DND-41 (cell line): Measurements from ENCODE around the gene KLHDC7B.
A peak's percentile ranks its signal among the peaks of the same experiment; 100 is the strongest.

ENCODE experiments used
- ATAC-seq: fragments of 200-7000 bp; cut with Tn5 transposase; 3 replicates; pipeline ENCODE4 v1.9.1; 2021; ENCODE audit warnings: low read depth; ENCODE audit not compliant: insufficient read depth
- DNase-seq: peaks from one replicate; pipeline ENCODE4 v3.0.0-alpha.2; 2020
- H2AFZ ChIP-seq: 2 replicates; pipeline ENCODE4 v1.6.0; 2012; ENCODE audit warnings: low read depth, low read length
- H3K27ac ChIP-seq: 2 replicates; pipeline ENCODE4 v1.5.1; 2012; ENCODE audit warnings: low read length, inconsistent platforms
- H3K27me3 ChIP-seq: fragments of 200-600 bp; sonication (generic); 2 replicates; pipeline ENCODE4 v1.6.0; 2012; ENCODE audit warnings: low read length, mild to moderate bottlenecking, inconsistent platforms; ENCODE audit not compliant: insufficient read depth, poor library complexity
- H3K36me3 ChIP-seq: 2 replicates; pipeline ENCODE4 v1.5.1; 2012; ENCODE audit warnings: low read length, inconsistent platforms; ENCODE audit not compliant: insufficient read depth
- H3K4me1 ChIP-seq: 2 replicates; pipeline ENCODE4 v1.5.1; 2012; ENCODE audit warnings: mild to moderate bottlenecking, low read length; ENCODE audit not compliant: insufficient read depth
- H3K4me2 ChIP-seq: 2 replicates; pipeline ENCODE4 v1.6.0; 2012; ENCODE audit warnings: mild to moderate bottlenecking, moderate library complexity, low read length, inconsistent platforms; ENCODE audit not compliant: insufficient read depth
- H3K4me3 ChIP-seq, 2 experiments: fragments of 200-600 bp in 1 of 2; shearing (Covaris generic) in 1 of 2; 2 replicates each; pipeline ENCODE4 v1.5.1; 2012 to 2016; ENCODE audit warnings: inconsistent platforms in 2 of 2, low read length in 2 of 2, mild to moderate bottlenecking in 2 of 2, low read depth in 1 of 2, moderate library complexity in 1 of 2
- H3K79me2 ChIP-seq: 2 replicates; pipeline ENCODE4 v1.6.0; 2012; ENCODE audit warnings: low read length, inconsistent platforms; ENCODE audit not compliant: insufficient read depth
- H3K9ac ChIP-seq: 2 replicates; pipeline ENCODE4 v1.6.0; 2012; ENCODE audit warnings: low read depth, mild to moderate bottlenecking, inconsistent platforms, low read length, moderate library complexity
- H3K9me3 ChIP-seq: 2 replicates; pipeline ENCODE4 v1.5.1; 2012; ENCODE audit warnings: low read length, moderate library complexity, mild to moderate bottlenecking, inconsistent platforms; ENCODE audit not compliant: insufficient read depth, severe bottlenecking
- H4K20me1 ChIP-seq: 2 replicates; pipeline ENCODE4 v1.6.0; 2012; ENCODE audit warnings: low read length; ENCODE audit not compliant: insufficient read depth
- EZH2 ChIP-seq: IDR thresholded peaks from 3 replicates; pipeline ENCODE4 v1.6.1; 2012; ENCODE audit warnings: borderline replicate concordance, low read depth, mild to moderate bottlenecking, moderate library complexity, low read length, inconsistent platforms; ENCODE audit not compliant: severe bottlenecking
- TF ChIP-seq, protein P1 (sequence below): IDR thresholded peaks from 2 replicates; pipeline ENCODE4 v1.5.1; 2012; ENCODE audit warnings: borderline replicate concordance, low read length, moderate library complexity, mild to moderate bottlenecking; ENCODE audit not compliant: poor library complexity, severe bottlenecking; ENCODE audit errors: extremely low read depth

The KLHDC7B gene

DNA sequence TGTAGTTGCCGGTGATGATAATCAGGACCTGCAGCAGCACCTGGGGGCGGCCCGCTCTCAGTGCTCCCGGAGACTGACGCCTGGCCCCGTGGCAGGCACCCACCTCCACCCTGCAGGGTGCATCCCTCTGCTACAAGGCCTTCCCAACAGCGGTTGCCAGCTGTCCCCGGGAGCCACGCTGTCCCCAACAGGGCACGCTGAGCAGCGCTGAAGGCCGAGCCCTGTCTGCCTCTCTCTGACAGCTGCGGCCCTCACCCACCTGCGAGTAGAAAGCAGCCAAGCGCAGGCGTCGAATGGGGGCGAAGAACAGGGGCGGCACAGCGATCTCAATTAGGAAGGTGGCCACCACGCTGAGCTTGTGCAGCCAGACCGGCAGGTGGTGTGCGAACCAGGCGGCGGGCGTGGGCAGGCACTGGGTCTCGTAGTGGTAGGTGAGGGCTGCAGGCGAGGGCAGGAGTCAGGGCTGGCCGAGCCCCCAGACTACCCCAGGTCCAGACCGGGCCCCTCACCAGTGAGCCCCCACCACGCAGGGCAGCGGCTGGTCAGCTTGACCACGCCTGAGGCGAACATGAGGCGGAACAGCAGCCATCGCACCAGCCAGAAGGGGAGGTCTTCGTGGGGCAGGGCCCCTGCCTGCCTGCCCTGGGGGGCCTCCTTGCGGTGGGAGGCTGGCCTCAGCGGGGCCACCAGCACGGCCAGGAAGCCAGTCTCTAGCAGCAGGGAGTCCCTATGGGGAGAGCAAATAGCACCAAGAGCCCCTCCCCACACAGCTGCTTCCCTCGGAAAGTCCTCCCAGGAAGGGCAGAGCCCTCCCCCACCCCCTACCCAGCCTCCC, 39.7 kb upstream of the KLHDC7B start:
- peak overlapping the region; percentile 99 for H3K4me2 ChIP-seq
- ATAC-seq (no peak), DNase-seq (peak; percentile 30)
- peak overlapping the region; percentile 87 for H3K9ac ChIP-seq
- peak overlapping the region; percentile 97 for H3K27ac ChIP-seq
- H3K4me1 ChIP-seq: peaks cover 46% of the 10 kb centered on the region
- no peaks in the 10 kb centered on the region for H3K27me3 ChIP-seq
- no peaks in the 10 kb centered on the region for H3K9me3 ChIP-seq
- peaks cover 60% of the 10 kb centered on the region for H3K79me2 ChIP-seq
- H4K20me1 ChIP-seq: peaks cover 24% of the 10 kb centered on the region
- H3K36me3 ChIP-seq: peaks cover 48% of the 10 kb centered on the region
- H2AFZ ChIP-seq: no peak overlapping the region
- peak overlapping the region; percentile 93 to 98; a peak in 3 of 4 replicates for H3K4me3 ChIP-seq
- TF ChIP-seq, protein P1, sequence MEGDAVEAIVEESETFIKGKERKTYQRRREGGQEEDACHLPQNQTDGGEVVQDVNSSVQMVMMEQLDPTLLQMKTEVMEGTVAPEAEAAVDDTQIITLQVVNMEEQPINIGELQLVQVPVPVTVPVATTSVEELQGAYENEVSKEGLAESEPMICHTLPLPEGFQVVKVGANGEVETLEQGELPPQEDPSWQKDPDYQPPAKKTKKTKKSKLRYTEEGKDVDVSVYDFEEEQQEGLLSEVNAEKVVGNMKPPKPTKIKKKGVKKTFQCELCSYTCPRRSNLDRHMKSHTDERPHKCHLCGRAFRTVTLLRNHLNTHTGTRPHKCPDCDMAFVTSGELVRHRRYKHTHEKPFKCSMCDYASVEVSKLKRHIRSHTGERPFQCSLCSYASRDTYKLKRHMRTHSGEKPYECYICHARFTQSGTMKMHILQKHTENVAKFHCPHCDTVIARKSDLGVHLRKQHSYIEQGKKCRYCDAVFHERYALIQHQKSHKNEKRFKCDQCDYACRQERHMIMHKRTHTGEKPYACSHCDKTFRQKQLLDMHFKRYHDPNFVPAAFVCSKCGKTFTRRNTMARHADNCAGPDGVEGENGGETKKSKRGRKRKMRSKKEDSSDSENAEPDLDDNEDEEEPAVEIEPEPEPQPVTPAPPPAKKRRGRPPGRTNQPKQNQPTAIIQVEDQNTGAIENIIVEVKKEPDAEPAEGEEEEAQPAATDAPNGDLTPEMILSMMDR: no peak
- no peak for TF ChIP-seq EZH2

GRCh38 chr22:50506611-50507420, 38.9 kb upstream of the KLHDC7B start:
- TF ChIP-seq, protein P1: no peak
- no peak for TF ChIP-seq EZH2
- H3K27ac ChIP-seq: peak overlapping the region; percentile 97
- H2AFZ ChIP-seq: peak overlapping the region; percentile 98
- peaks cover 48% of the 10 kb centered on the region for H3K36me3 ChIP-seq
- peak; percentile 29 for DNase-seq
- no peaks in the 10 kb centered on the region for H3K27me3 ChIP-seq
- peak overlapping the region; percentile 87 for H3K9ac ChIP-seq
- peaks cover 24% of the 10 kb centered on the region for H4K20me1 ChIP-seq
- no peaks in the 10 kb centered on the region for H3K9me3 ChIP-seq
- peaks cover 46% of the 10 kb centered on the region for H3K4me1 ChIP-seq
- H3K4me3 ChIP-seq: peak overlapping the region; percentile 93 to 98
- H3K79me2 ChIP-seq: peaks cover 65% of the 10 kb centered on the region
- H3K4me2 ChIP-seq: peak overlapping the region; percentile 99
- ATAC-seq: peak; percentile 3; the same call in 2 of the 3 replicates

DNA sequence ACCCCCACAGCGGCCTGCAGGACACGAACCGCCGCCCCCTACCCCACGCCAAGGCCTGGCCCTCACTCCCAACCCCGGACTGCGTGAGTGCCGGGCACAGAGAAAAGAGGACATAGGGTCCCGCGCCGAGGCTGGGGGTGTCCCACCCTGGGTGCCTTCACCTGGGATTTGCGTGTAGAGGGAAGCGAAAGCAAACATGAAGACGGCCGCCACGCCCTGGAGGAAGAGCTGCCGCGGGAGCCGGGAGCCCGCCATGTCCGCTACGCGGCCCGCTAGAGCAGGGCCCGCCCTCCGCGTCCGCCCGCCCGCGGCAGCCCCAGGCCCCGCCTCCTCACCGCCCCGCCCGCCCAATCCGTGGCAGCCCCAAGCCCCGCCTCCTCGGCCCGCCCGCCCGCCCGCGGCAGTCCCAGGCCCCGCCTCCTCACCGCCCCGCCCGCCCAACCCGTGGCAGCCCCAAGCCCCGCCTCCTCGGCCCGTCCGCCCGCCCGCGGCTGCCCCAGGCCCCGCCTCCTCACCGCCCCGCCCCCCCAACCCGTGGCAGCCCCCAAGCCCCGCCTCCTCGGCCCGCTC, 38.2 kb upstream of the KLHDC7B start, which contains the start of gene LMF2:
Gene LMF2, minus strand, starts transcription at position 282 of the 570 bp plus-strand sequence. Its CDS starts 27 bp downstream, at position 255.
- peak within 1 kb of the TSS; percentile 93 to 98 for H3K4me3 ChIP-seq
- H3K27ac ChIP-seq: peak within 1 kb of the TSS; percentile 97
- peak; percentile 78 for ATAC-seq
- DNase-seq: peak; percentile 93
- H2AFZ ChIP-seq: peak within 1 kb of the TSS; percentile 98
- H3K9me3 ChIP-seq: no peaks in the 10 kb centered on the region
- peak within 1 kb of the TSS; percentile 99 for H3K4me2 ChIP-seq
- no peaks in the 10 kb centered on the region for H3K27me3 ChIP-seq
- peaks cover 49% of the 10 kb centered on the region for H3K36me3 ChIP-seq
- peaks cover 72% of the 10 kb centered on the region for H3K79me2 ChIP-seq
- no peak for TF ChIP-seq EZH2
- TF ChIP-seq, protein P1: no peak
- H4K20me1 ChIP-seq: peaks cover 29% of the 10 kb centered on the region
- H3K9ac ChIP-seq: peak within 1 kb of the TSS; percentile 87
- H3K4me1 ChIP-seq: peaks cover 51% of the 10 kb centered on the region
